Measurements from ENCODE around the gene MNAT1.

GRCh38 chr14:60695327-60695726, 39.2 kb upstream of the MNAT1 start:
- TF ChIP-seq EZH2 (IDR thresholded peaks at IDR 0.05; ENCODE audit: low read length, unreplicated experiment) (no peak), CTCF (conservative IDR thresholded peaks at IDR 0.05; ENCODE audit: low read depth, low read length) (no peak), EZH2phosphoT487 (IDR thresholded peaks at IDR 0.05; ENCODE audit: borderline replicate concordance, low read length) (no peak)

Measured in PC-3 (cell line).